ENCODE results near the gene EDN2.

The EDN2 gene

GRCh38 chr1:41435570-41436178 lies 48.8 kb downstream of the EDN2 start:
- no peak for DNase-seq

GRCh38 chr1:41434748-41435449 lies 49.6 kb downstream of the EDN2 start:
- no peak for DNase-seq

- DNase-seq = no peak
Observed at GRCh38 chr1:41434306-41434705, 50.2 kb downstream of the EDN2 start.

DNA sequence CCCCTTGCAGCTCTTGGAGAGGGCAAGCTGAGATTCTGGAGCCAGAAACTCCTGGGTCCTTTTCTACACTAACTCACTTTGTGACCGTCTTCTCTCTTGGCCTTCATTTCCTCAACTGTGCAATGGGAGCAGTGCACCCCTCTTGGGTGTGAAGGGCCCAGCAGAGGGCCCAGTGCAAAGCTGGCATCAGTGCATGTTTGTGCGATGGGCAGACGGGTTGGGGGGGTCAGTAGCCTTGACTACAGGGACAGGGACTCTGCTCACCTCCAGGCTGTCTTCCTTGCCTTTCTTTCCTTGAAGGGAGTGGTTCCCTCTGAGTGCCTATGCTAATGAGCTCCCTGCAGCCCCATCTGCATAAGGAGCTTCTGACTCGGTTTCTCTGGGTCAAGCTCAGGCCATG lies 51.0 kb downstream of the EDN2 start:
- no peak for DNase-seq

DNA sequence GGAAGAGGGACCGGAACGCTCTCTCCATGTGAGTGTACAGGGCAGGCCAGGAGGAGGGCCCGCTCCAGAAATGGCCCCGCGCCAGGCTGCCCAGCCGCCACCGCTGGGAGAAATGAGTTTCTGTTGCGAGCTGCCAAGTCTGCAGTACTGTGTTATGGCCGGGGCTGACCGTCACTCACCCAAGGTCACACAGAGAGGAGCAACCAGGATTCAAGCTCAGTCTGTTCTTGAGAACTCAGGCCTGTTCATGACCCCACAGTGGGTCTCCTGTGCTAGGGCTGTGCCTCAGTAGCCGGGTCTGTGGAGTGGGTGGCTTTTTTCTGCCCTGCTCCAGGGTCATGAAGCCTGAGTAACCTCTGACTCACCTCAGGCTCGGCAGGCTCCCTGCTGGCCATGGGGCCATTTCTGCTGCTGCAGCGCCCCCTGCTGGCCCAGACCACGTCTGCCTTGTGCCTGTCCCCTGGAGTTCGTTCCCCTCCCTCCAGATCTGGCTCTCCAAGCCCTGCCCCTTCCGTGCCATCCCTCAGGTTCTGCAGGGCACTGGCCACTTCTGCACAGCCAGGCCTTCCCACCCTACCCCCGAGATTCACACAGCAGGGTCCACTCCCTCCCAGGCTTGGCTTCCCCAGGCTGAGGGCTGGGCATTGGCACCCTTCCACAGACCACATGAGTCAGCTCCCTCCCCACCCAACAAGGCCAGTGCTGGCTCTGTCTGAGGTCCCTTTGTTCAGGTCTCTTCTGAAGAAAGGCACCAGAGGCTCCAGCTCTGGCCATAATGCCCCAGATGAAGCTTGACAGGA lies 51.8 kb downstream of the EDN2 start:
- peak; percentile 97 for DNase-seq

- DNase-seq = no peak
Observed at GRCh38 chr1:41431490-41432350, 52.8 kb downstream of the EDN2 start.

GRCh38 chr1:41430582-41430981 lies 53.9 kb downstream of the EDN2 start:
- no peak for DNase-seq

GRCh38 chr1:41430069-41430468 lies 54.4 kb downstream of the EDN2 start:
- DNase-seq = no peak

- DNase-seq = no peak
Observed at GRCh38 chr1:41429641-41430035, 54.8 kb downstream of the EDN2 start.
